Prostate gland (tissue), 2 donors: ENCODE data around the gene HS1BP3.

Source experiments
- CTCF ChIP-seq, 4 experiments: fragments of 200-600 bp in 2 of 4; fragments of 450-650 bp in 2 of 4; sonication (generic) in 2 of 4; IDR thresholded peaks; 1 replicate in 3 of 4; 2 replicates in 1 of 4; pipeline ENCODE4 v1.5.1; 2016 to 2019; ENCODE audit warnings: antibody characterized with exemption in 4 of 4, mild to moderate bottlenecking in 2 of 4, moderate library complexity in 2 of 4
- POLR2AphosphoS5 ChIP-seq: sonication (generic); formaldehyde crosslinking; IDR thresholded peaks from one replicate; pipeline ENCODE4 v1.6.1; 2017; ENCODE audit warnings: antibody characterized with exemption

- TF ChIP-seq CTCF (IDR thresholded peaks at IDR 0.05) (no peak), POLR2AphosphoS5 (no peak)
These were observed 61.7 kb downstream of the HS1BP3 start for GRCh38 chr2:20588918-20589871.
